ENCODE results near the gene KIR2DL1.
"Not testable (repeated sequence)": the region's sequence is repeated elsewhere in the genome, so short reads cannot be mapped to it uniquely, and the experiment has no call there.

Gene KIR2DL1

GRCh38 chr19:54769646-54770045 lies at the start of gene KIR2DL1:
TSS of gene KIR2DL1 (plus strand) at chr19:54769793. CDS start at chr19:54769851, 58 bp downstream.
- not testable (repeated sequence) for ATAC-seq, DNase-seq

- ATAC-seq, result no peak
- no peak for DNase-seq
These were observed 45.5 kb upstream of the KIR2DL1 start, which contains the start of gene KIR3DL3 for GRCh38 chr19:54724142-54724541. TSS of gene KIR3DL3 (plus strand) at chr19:54724442. CDS start at chr19:54724497, 55 bp downstream.

GRCh38 chr19:54724644-54725043 lies 44.9 kb upstream of the KIR2DL1 start:
- no peak for DNase-seq
- no peak for ATAC-seq

DNA sequence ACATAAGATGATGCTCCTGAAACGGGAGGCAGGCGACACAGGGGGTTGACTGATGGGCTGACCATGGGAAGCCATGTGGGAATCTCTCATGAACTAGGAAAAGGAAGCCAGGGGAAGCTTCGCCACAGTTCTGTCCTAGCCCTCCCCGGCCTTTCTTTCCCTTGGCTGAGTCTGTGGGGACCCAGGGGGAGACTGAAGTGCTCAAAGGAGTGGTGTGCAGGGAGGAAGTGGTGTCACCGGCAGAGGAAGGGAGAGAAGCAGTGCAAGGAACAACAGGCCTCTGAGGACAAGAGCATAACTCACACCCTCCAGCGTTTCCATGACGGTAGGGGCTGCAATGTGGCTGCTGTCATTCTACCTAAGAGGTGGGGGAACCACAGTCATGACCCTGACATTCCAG lies 44.3 kb upstream of the KIR2DL1 start:
- DNase-seq, result no peak
- no peak for ATAC-seq

DNA sequence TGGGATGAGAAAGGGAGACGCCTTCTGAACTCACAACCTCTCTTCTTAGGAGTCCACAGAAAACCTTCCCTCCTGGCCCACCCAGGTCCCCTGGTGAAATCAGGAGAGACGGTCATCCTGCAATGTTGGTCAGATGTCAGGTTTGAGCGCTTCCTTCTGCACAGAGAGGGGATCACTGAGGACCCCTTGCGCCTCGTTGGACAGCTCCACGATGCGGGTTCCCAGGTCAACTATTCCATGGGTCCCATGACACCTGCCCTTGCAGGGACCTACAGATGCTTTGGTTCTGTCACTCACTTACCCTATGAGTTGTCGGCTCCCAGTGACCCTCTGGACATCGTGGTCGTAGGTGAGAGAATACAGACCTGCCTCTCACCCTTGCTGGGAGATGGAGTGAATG lies 42.0 kb upstream of the KIR2DL1 start:
- DNase-seq (no peak), ATAC-seq (no peak)

DNA sequence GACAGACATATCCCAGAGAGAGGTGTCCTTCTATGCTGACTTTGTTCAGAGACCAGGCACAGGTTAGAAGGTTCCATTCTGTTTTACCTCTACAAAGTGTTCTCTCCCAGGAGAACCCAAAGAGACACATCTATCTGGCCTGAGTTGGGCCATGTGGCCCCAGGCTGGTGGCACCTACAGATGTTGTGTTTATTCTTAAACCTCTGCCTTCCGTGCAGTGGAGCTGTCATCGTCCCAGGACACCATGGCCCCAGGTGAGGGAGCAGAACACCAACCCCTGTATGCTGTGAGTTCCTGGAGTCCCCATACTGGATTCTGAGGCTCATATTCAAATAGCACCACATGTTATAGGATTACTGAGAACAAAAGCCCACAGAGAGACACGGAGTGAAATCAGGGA lies 41.4 kb upstream of the KIR2DL1 start:
- ATAC-seq, result no peak
- no peak for DNase-seq

- DNase-seq (no peak), ATAC-seq (no peak)
These were observed 40.0 kb upstream of the KIR2DL1 start for GRCh38 chr19:54729416-54730188.

- ATAC-seq (no peak), DNase-seq (no peak)
These were observed 38.4 kb upstream of the KIR2DL1 start for GRCh38 chr19:54731191-54731590.

DNA sequence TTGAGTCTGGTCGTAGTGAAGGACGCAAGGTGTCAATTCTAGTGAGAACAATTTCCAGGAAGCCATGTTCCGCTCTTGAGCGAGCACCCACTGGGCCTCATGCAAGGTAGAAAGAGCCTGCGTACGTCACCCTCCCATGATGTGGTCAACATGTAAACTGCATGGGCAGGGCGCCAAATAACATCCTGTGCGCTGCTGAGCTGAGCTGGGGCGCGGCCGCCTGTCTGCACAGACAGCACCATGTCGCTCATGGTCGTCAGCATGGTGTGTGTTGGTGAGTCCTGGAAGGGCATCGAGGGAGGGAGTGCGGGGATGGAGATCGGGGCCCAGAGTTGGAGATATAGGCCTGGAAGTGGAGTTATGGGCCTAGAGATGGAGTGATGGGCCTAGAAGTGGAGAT lies 31.3 kb upstream of the KIR2DL1 start, which contains the start of gene KIR2DL3:
TSS of gene KIR2DL3 (plus strand) at position 208 of the 400 bp plus-strand sequence. CDS start at position 241, 33 bp downstream.
- ATAC-seq, DNase-seq: not testable (repeated sequence)

- DNase-seq (no peak), ATAC-seq (no peak)
These were observed 30.9 kb upstream of the KIR2DL1 start for GRCh38 chr19:54738715-54739114.

GRCh38 chr19:54739587-54740497 lies 29.8 kb upstream of the KIR2DL1 start:
- ATAC-seq, result peak; percentile 43
- no peak for DNase-seq

DNA sequence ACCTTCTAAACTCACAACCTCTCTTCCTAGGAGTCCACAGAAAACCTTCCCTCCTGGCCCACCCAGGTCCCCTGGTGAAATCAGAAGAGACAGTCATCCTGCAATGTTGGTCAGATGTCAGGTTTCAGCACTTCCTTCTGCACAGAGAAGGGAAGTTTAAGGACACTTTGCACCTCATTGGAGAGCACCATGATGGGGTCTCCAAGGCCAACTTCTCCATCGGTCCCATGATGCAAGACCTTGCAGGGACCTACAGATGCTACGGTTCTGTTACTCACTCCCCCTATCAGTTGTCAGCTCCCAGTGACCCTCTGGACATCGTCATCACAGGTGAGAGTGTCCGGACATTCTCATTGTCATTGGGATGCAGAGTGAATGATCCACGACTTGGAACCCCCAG lies 27.6 kb upstream of the KIR2DL1 start:
- ATAC-seq, DNase-seq: not testable (repeated sequence)

- DNase-seq, ATAC-seq: not testable (repeated sequence)
These were observed 25.5 kb upstream of the KIR2DL1 start for GRCh38 chr19:54744080-54744479.

DNA sequence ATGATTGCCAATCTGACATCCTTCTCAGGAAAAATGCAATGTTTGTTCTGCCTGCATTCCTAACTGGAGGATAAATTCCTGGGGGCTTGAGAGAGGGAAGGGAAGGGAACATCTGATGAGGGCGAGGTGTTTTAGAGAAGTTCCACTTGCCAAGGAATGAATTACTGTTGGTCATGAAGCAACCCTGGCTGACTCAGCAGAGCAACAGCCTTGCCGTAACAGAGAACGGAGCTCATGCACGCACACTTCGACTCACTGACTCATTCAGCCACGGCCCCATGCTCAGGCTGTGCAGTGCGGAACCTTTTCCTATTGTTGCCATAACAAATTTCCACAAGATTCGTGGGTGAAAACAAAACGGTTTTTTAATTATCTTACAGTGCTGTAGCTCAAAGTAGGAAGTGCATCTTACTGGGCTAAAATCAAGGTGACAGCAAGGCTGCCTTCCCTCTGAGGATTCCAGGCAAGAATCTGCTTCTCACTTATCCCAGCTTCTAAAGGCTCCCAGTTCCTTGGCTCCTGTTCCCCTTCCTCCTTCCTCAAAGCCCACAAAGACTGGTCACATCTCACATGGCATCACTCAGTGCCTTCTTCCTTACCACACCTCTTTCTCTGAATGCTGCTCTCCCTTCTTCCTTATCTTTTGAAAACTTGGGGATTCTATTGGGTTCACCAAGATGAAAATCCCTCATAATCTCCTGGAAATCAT lies 21.8 kb upstream of the KIR2DL1 start:
- ATAC-seq, DNase-seq: not testable (repeated sequence)

DNA sequence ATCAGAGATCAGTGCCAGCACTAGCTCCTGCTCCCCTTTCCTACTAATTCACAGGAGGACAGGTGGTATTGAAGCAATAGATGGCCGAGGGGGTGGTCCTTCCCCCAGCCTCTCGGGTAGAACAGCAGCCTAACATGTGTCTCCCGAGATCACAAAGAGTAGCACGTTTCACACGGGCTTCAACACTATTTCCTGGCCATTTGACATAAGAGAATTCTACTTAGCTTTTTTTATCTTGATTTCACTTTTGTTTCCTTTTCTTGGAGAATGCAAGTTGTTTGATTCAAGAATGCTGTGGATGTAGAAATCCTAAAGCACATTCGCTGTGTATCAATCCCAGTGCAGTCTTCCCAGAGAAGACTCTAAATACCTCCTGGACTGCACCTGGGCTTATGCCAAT lies 19.3 kb upstream of the KIR2DL1 start:
- ATAC-seq, result not testable (repeated sequence)

GRCh38 chr19:54756204-54757110 lies 13.1 kb upstream of the KIR2DL1 start:
- ATAC-seq, result not testable (repeated sequence)

More for the DNA sequence above, 19.3 kb upstream of the KIR2DL1 start:
- DNase-seq, result not testable (repeated sequence)

GRCh38 chr19:54758577-54758976 lies 11.0 kb upstream of the KIR2DL1 start:
- not testable (repeated sequence) for DNase-seq, ATAC-seq

More at GRCh38 chr19:54756204-54757110, 13.1 kb upstream of the KIR2DL1 start:
- DNase-seq, result not testable (repeated sequence)

- DNase-seq, ATAC-seq: not testable (repeated sequence)
These were observed 5.4 kb upstream of the KIR2DL1 start for GRCh38 chr19:54764219-54764618.

DNA sequence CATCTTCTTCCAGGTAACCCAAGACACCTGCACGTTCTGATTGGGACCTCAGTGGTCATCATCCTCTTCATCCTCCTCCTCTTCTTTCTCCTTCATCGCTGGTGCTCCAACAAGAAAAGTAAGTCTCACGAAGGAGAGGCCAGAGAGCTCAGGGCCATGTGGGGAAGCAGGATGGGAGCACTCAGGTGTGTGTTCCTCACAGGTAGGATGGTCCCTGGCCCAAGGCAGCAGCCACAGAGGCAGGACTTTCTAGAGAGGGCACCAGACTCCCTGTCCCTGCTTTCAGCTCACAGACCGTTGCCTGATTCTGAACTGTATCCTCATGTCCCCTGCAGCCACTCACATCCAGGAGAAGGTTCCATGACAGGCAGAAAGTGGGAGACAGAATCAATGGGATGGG lies 3.1 kb upstream of the KIR2DL1 start:
- not testable (repeated sequence) for DNase-seq, ATAC-seq

- ATAC-seq, DNase-seq: not testable (repeated sequence)
These were observed 918 bp downstream of the KIR2DL1 start for GRCh38 chr19:54770511-54770910.
